Caco-2 (cell line): Measurements from ENCODE around the gene APP. TPM values are rescaled to one million over a fixed set of nuclear protein-coding genes. Genes with fewer than 3 reads are reported as not detected.

Experiments
- BruUV-seq: library from RNA; stranded (reverse); fragments of 400-500 nt; replicated peaks from 2 replicates; lab custom pipeline; 2021; lab: Mats Ljungman, UMichigan
- CTCF ChIA-PET: fragments of 300-600 bp; sonication (Branson Sonifier 250); formaldehyde crosslinking; loops from one replicate; lab custom pipeline; 2022; ENCODE audit warnings: antibody characterized with exemption; lab: Charles Lee
- POLR2A ChIA-PET: fragments of 300-600 bp; sonication (Branson Sonifier 250); formaldehyde crosslinking; loops from one replicate; lab custom pipeline; 2022; ENCODE audit warnings: antibody characterized with exemption; lab: Charles Lee
- DNase-seq, 2 experiments: peaks; one replicate each; pipeline versions ENCODE4 v3.0.0 to v3.0.0-alpha.2; 2020 to 2022
- H3K27me3 ChIP-seq: replicated peaks from 2 replicates; pipeline ENCODE4 v1.6.0; 2011; ENCODE audit warnings: low read length; ENCODE audit not compliant: control insufficient read depth, insufficient read depth
- H3K36me3 ChIP-seq: 2 replicates; pipeline ENCODE4 v1.5.1; 2011; ENCODE audit warnings: low read length; ENCODE audit not compliant: control insufficient read depth, insufficient read depth
- H3K4me1 ChIP-seq: fragments of 250-450 bp; sonication (Bioruptor Pico); 2 replicates; pipeline ENCODE4 v1.5.1; 2020; ENCODE audit warnings: mild to moderate bottlenecking
- H3K4me3 ChIP-seq: 2 replicates; pipeline ENCODE4 v1.5.1; 2011; ENCODE audit warnings: low read depth, mild to moderate bottlenecking, control low read depth, low read length
- H3K9me3 ChIP-seq: fragments of 250-450 bp; sonication (Bioruptor Pico); 2 replicates; pipeline ENCODE4 v1.5.1; 2020; ENCODE audit warnings: mild to moderate bottlenecking, moderate library complexity
- H3K27ac Mint-ChIP-seq: one replicate; pipeline ENCODE4 v1.8.0; 2022; ENCODE audit warnings: mixed read lengths; ENCODE audit not compliant: unreplicated experiment
- H3K27me3 Mint-ChIP-seq: one replicate; pipeline ENCODE4 v1.8.0; 2022; ENCODE audit warnings: mixed read lengths; ENCODE audit not compliant: insufficient read depth, unreplicated experiment
- H3K36me3 Mint-ChIP-seq: one replicate; pipeline ENCODE4 v1.8.0; 2022; ENCODE audit warnings: mild to moderate bottlenecking, mixed read lengths; ENCODE audit not compliant: insufficient read depth, unreplicated experiment
- H3K4me1 Mint-ChIP-seq: one replicate; pipeline ENCODE4 v1.8.0; 2022; ENCODE audit warnings: low read depth, mixed read lengths; ENCODE audit not compliant: unreplicated experiment
- H3K4me3 Mint-ChIP-seq: one replicate; pipeline ENCODE4 v1.8.0; 2022; ENCODE audit warnings: mild to moderate bottlenecking, moderate library complexity, mixed read lengths; ENCODE audit not compliant: unreplicated experiment
- H3K9me3 Mint-ChIP-seq: one replicate; pipeline ENCODE4 v1.8.0; 2022; ENCODE audit warnings: mixed read lengths; ENCODE audit not compliant: unreplicated experiment
- CTCF ChIP-seq, 2 experiments: fragments of 200-600 bp in 1 of 2; IDR thresholded peaks; 1 replicate in 1 of 2; 2 replicates in 1 of 2; pipeline versions ENCODE4 v1.5.1 to v1.8.0; 2011 to 2022; ENCODE audit warnings: antibody characterized with exemption in 1 of 2, control low read depth in 1 of 2, inconsistent platforms in 1 of 2, low read depth in 1 of 2, low read length in 1 of 2, mild to moderate bottlenecking in 1 of 2, moderate library complexity in 1 of 2; ENCODE audit not compliant: insufficient read depth in 1 of 2, severe bottlenecking in 1 of 2, unreplicated experiment in 1 of 2
- intact Hi-C: fragments of 100-400 bp; cut with micrococcal nuclease; formaldehyde crosslinking; loops from one replicate; pipeline ENCODE4 v1.10.0; 2022; ENCODE audit not compliant: unreplicated experiment
- total RNA-seq: library from RNA; stranded (reverse); gene quantifications from 2 replicates; pipeline ENCODE4 v1.2.3, GENCODE V29; 2022

APP gene
- total RNA-seq, 1 experiment from 2014 or later = 331 TPM

- H3K27ac Mint-ChIP-seq = no peak overlapping the region
- CTCF ChIA-PET = no interaction called here
- H3K4me3 Mint-ChIP-seq = no peak overlapping the region
- no peaks in the 10 kb centered on the region for H3K9me3 Mint-ChIP-seq
- Histone ChIP-seq H3K36me3 (no peaks in the 10 kb centered on the region), H3K4me1 (no peaks in the 10 kb centered on the region), H3K4me3 (no peak overlapping the region), H3K27me3 (no peaks in the 10 kb centered on the region), H3K9me3 (no peaks in the 10 kb centered on the region)
- intact Hi-C loops = no loop called here
- no peak for TF ChIP-seq CTCF (IDR thresholded peaks at IDR 0.05; ENCODE audit: insufficient read depth in 1 of 2, low read depth in 1 of 2, low read length in 1 of 2, severe bottlenecking in 1 of 2, unreplicated experiment in 1 of 2)
- H3K36me3 Mint-ChIP-seq = peaks cover 71% of the 10 kb centered on the region
- no TSS peak for BruUV-seq
- POLR2A ChIA-PET = no interaction called here
- DNase-seq = no peak
- no peaks in the 10 kb centered on the region for H3K27me3 Mint-ChIP-seq
- peaks cover 6% of the 10 kb centered on the region for H3K4me1 Mint-ChIP-seq
Measured at GRCh38 chr21:25891596-25891995, 279.0 kb downstream of the APP start.

- BruUV-seq = no TSS peak
- Histone ChIP-seq H3K9me3 (no peaks in the 10 kb centered on the region), H3K4me1 (no peaks in the 10 kb centered on the region), H3K27me3 (no peaks in the 10 kb centered on the region), H3K4me3 (no peak overlapping the region), H3K36me3 (peaks cover 2% of the 10 kb centered on the region)
- CTCF ChIA-PET = no interaction called here
- no peak overlapping the region for H3K27ac Mint-ChIP-seq
- no peak for TF ChIP-seq CTCF (IDR thresholded peaks at IDR 0.05; ENCODE audit: insufficient read depth in 1 of 2, low read depth in 1 of 2, low read length in 1 of 2, severe bottlenecking in 1 of 2, unreplicated experiment in 1 of 2)
- peaks cover 80% of the 10 kb centered on the region for H3K36me3 Mint-ChIP-seq
- H3K27me3 Mint-ChIP-seq = no peaks in the 10 kb centered on the region
- H3K4me3 Mint-ChIP-seq = no peak overlapping the region
- intact Hi-C loops = no loop called here
- POLR2A ChIA-PET = no interaction called here
- no peak for DNase-seq
- no peaks in the 10 kb centered on the region for H3K9me3 Mint-ChIP-seq
- peaks cover 6% of the 10 kb centered on the region for H3K4me1 Mint-ChIP-seq
Measured at GRCh38 chr21:25890001-25890400, 280.6 kb downstream of the APP start.

DNA sequence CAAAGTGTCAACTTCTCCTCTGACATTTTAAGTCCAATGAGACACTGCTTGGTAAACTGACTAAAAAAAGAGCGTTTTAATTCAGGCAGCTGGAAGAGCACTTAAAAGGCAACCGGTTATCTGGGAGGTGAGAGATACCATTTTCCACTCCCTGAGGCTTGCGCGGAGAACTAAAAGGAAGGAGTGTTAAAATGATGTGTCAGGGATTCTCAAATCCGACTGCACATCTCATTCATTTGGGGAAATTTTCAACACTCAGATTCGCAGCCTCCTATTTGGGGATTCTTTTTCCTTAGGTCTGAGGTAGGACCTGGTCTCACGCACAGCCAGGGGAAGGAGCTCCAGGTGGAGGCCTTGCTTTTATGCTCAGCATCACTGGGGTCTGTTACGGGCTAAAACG, 281.9 kb downstream of the APP start:
- intact Hi-C loops = no loop called here
- Histone ChIP-seq H3K27me3 (no peaks in the 10 kb centered on the region), H3K4me3 (no peak overlapping the region), H3K9me3 (no peaks in the 10 kb centered on the region), H3K4me1 (no peaks in the 10 kb centered on the region), H3K36me3 (peaks cover 2% of the 10 kb centered on the region)
- H3K27ac Mint-ChIP-seq = no peak overlapping the region
- H3K4me3 Mint-ChIP-seq = no peak overlapping the region
- peaks cover 6% of the 10 kb centered on the region for H3K4me1 Mint-ChIP-seq
- BruUV-seq = no TSS peak
- H3K9me3 Mint-ChIP-seq = no peaks in the 10 kb centered on the region
- no peaks in the 10 kb centered on the region for H3K27me3 Mint-ChIP-seq
- ChIA-PET CTCF (no interaction called here), POLR2A (no interaction called here)
- DNase-seq = no peak
- no peak for TF ChIP-seq CTCF (IDR thresholded peaks at IDR 0.05; ENCODE audit: insufficient read depth in 1 of 2, low read depth in 1 of 2, low read length in 1 of 2, severe bottlenecking in 1 of 2, unreplicated experiment in 1 of 2)
- peaks cover 68% of the 10 kb centered on the region for H3K36me3 Mint-ChIP-seq
